HG03342 (cell line): Measurements from ENCODE around the gene MGLL.
"Not testable (repeated sequence)": the region's sequence is repeated elsewhere in the genome, so short reads cannot be mapped to it uniquely, and the experiment has no call there.

Experiments used
- ATAC-seq: cut with Tn5 transposase; IDR thresholded peaks from one replicate; pipeline ENCODE4 v1.9.1; 2021; ENCODE audit warnings: mild to moderate bottlenecking, moderate library complexity; ENCODE audit not compliant: unreplicated experiment

The MGLL gene

GRCh38 chr3:127693336-127693843, 128.9 kb downstream of the MGLL start:
- ATAC-seq, result no peak

- no peak for ATAC-seq
These were observed 129.6 kb downstream of the MGLL start for GRCh38 chr3:127692501-127693335.

- no peak for ATAC-seq
These were observed 130.3 kb downstream of the MGLL start for GRCh38 chr3:127691974-127692373.

GRCh38 chr3:127691489-127691888, 130.8 kb downstream of the MGLL start:
- no peak for ATAC-seq

GRCh38 chr3:127690823-127691452, 131.4 kb downstream of the MGLL start:
- no peak for ATAC-seq

- ATAC-seq, result no peak
These were observed 132.2 kb downstream of the MGLL start for GRCh38 chr3:127690106-127690505.

GRCh38 chr3:127689266-127689860, 133.0 kb downstream of the MGLL start:
- ATAC-seq, result no peak

- no peak for ATAC-seq
These were observed 133.7 kb downstream of the MGLL start for GRCh38 chr3:127688416-127689265.

- ATAC-seq, result no peak
These were observed 134.3 kb downstream of the MGLL start for GRCh38 chr3:127688022-127688415.

GRCh38 chr3:127687228-127687737, 135.0 kb downstream of the MGLL start:
- no peak for ATAC-seq

GRCh38 chr3:127686512-127686894, 135.8 kb downstream of the MGLL start:
- no peak for ATAC-seq

- ATAC-seq, result no peak
These were observed 136.4 kb downstream of the MGLL start for GRCh38 chr3:127685708-127686511.

- no peak for ATAC-seq
These were observed 137.2 kb downstream of the MGLL start for GRCh38 chr3:127684871-127685707.

- no peak for ATAC-seq
These were observed 139.8 kb downstream of the MGLL start for GRCh38 chr3:127682561-127682960.

- not testable (repeated sequence) for ATAC-seq
These were observed 140.2 kb downstream of the MGLL start for GRCh38 chr3:127682175-127682554.

- ATAC-seq, result no peak
These were observed 141.5 kb downstream of the MGLL start for GRCh38 chr3:127680798-127681221.

- no peak for ATAC-seq
These were observed 142.1 kb downstream of the MGLL start for GRCh38 chr3:127680146-127680661.

GRCh38 chr3:127679534-127680145, 142.7 kb downstream of the MGLL start:
- no peak for ATAC-seq
